ENCODE results near the gene SLC44A3. TPM values are rescaled to one million over a fixed set of nuclear protein-coding genes. Genes with fewer than 3 reads are reported as not detected.
A peak's percentile ranks its signal among the peaks of the same experiment; 100 is the strongest.

The SLC44A3 gene
- total and polyA plus RNA-seq, 8 donors: 13.0 to 52.5 (median 23.2) TPM

DNA sequence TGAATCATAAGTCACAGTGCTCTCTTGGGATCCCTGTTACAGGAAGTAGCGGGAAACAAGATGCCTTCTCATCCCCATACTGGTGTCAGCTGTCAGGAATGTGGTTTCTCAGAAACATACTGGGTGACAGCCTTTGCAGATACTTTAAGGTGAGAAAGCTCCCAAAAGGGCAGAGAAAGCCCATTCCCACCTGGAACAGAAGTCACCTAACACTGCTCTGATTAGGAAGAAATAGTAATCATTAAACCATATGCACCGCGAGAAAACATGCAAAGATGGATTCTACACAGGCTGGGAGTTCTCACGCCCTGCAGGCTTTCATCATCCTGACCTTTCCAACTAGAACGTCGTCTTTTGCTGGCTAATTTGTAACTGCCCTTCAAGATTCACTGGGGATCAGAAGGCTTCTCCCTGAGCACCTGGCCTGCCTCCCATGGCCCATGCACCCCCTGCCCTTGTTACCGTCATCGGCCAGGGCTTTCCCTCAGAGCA is 46.2 kb upstream of the SLC44A3 start:
- TF ChIP-seq, protein P1, sequence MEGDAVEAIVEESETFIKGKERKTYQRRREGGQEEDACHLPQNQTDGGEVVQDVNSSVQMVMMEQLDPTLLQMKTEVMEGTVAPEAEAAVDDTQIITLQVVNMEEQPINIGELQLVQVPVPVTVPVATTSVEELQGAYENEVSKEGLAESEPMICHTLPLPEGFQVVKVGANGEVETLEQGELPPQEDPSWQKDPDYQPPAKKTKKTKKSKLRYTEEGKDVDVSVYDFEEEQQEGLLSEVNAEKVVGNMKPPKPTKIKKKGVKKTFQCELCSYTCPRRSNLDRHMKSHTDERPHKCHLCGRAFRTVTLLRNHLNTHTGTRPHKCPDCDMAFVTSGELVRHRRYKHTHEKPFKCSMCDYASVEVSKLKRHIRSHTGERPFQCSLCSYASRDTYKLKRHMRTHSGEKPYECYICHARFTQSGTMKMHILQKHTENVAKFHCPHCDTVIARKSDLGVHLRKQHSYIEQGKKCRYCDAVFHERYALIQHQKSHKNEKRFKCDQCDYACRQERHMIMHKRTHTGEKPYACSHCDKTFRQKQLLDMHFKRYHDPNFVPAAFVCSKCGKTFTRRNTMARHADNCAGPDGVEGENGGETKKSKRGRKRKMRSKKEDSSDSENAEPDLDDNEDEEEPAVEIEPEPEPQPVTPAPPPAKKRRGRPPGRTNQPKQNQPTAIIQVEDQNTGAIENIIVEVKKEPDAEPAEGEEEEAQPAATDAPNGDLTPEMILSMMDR (IDR thresholded peaks at IDR 0.05): no peak
- Histone ChIP-seq H3K27ac (peak overlapping the region; percentile 36 to 87 (median 72)), H3K4me1 (peaks cover 58 to 65% (median 60%) of the 10 kb centered on the region in 3 donors), H3K9me3 (no peaks in the 10 kb centered on the region), H3K4me3 (no peak overlapping the region), H3K36me3 (no peaks in the 10 kb centered on the region), H3K27me3 (no peaks in the 10 kb centered on the region)
- intact Hi-C loops (cut with DNase I): loop anchor here in 1 of 3 donors (10.0 kb wide), 1 partner anchor 129 kb away; no protein-coding TSS in a partner anchor
- 20 to 22% methylated on average over 8 of the region's 8 CpGs for WGBS, 2 donors
- FAIRE-seq (no peak), DNase-seq (peak; percentile 75 to 86 (median 81)), ATAC-seq (peak; percentile 74 to 84 (median 80))

DNA sequence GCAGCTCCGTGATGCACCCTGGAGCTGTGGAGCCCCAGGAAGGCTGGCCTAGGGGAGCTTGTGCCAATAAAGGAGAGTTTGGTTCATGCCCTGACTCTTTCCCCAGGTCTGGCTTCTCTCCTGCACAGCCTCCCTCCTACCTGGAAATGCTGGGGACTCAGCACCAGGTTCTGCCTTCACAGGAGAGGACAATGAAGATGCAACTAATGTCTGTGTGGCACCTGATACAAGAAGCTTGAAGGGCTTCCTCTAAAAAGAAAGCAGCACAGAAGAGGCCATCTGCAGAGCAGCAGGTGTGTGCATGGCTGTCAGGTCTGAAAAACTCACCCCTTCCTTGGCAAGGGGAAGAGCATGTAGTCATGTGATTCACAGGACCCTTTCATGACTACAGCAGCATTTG is 43.7 kb upstream of the SLC44A3 start:
- intact Hi-C loops (cut with DNase I): loop anchor here in 1 of 3 donors (10.0 kb wide), 1 partner anchor 132 kb away; no protein-coding TSS in a partner anchor
- H3K27ac ChIP-seq: no peak overlapping the region
- TF ChIP-seq, protein P1 (IDR thresholded peaks at IDR 0.05): no peak
- DNase-seq: no peak
- peaks cover 47 to 56% (median 51%) of the 10 kb centered on the region in 3 donors for H3K4me1 ChIP-seq
- no peaks in the 10 kb centered on the region for H3K27me3 ChIP-seq
- 86 to 96% methylated on average over 1 of the region's 1 CpG for WGBS, 2 donors
- ATAC-seq: no peak
- no peak overlapping the region for H3K4me3 ChIP-seq
- no peak for FAIRE-seq
- H3K36me3 ChIP-seq: no peaks in the 10 kb centered on the region
- no peaks in the 10 kb centered on the region for H3K9me3 ChIP-seq

DNA sequence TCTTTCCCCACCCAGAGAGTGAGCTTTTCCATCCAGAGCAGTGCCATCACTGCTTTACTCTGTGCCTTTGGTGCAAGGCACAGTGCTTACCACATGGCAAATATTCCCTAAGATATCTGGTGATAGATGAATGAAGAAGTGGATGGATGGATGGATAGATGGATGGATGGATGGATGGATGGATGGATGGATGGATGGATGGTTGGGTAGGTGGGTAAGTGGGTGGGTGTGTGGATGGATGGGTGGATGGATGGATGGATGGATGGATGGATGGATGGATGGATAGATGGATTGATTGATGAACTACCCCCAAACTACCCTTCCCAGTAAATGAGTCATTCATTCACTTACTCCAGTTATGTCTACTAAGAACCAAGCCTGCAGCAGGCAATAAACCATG is 42.9 kb upstream of the SLC44A3 start:
- FAIRE-seq (no peak), DNase-seq (no peak), ATAC-seq (no peak)
- intact Hi-C loops (cut with DNase I): loop anchor here in 1 of 3 donors (10.0 kb wide), 1 partner anchor 132 kb away; no protein-coding TSS in a partner anchor
- Histone ChIP-seq H3K4me1 (peaks cover 39 to 58% (median 44%) of the 10 kb centered on the region in 3 donors), H3K9me3 (no peaks in the 10 kb centered on the region), H3K27me3 (no peaks in the 10 kb centered on the region), H3K27ac (no peak overlapping the region), H3K4me3 (no peak overlapping the region), H3K36me3 (no peaks in the 10 kb centered on the region)
- TF ChIP-seq, protein P1 (IDR thresholded peaks at IDR 0.05): no peak

DNA sequence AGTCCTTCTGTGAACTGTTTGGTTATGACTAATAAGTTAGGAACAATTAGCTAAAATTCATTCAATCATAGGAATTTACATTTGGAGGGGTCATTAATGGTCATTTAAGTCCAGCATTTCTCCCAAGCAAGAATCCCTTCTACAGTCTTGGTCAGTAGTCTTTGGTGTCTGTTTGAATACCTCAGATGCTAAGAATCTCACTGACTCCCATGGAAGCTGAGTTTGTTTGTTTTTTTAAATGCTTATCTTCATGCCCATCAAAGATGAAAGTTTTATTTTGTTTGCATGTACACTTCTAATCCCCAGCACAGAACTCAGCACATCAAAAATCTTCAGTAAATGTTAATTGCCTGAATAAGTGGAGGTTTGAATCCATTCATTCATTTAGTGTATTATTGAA is 41.3 kb upstream of the SLC44A3 start:
- Histone ChIP-seq H3K9me3 (no peaks in the 10 kb centered on the region), H3K4me1 (peaks cover 36 to 57% (median 37%) of the 10 kb centered on the region in 3 donors), H3K27ac (no peak overlapping the region), H3K36me3 (no peaks in the 10 kb centered on the region), H3K27me3 (no peaks in the 10 kb centered on the region), H3K4me3 (no peak overlapping the region)
- FAIRE-seq (no peak), ATAC-seq (no peak), DNase-seq (no peak)
- TF ChIP-seq, protein P1 (IDR thresholded peaks at IDR 0.05): no peak
- intact Hi-C loops (cut with DNase I): loop anchor here in 1 of 3 donors (10.0 kb wide), 1 partner anchor 134 kb away; no protein-coding TSS in a partner anchor

Data from pancreas (tissue), 10 donors.